ENCODE measurements around the gene NKAPD1.

DNA sequence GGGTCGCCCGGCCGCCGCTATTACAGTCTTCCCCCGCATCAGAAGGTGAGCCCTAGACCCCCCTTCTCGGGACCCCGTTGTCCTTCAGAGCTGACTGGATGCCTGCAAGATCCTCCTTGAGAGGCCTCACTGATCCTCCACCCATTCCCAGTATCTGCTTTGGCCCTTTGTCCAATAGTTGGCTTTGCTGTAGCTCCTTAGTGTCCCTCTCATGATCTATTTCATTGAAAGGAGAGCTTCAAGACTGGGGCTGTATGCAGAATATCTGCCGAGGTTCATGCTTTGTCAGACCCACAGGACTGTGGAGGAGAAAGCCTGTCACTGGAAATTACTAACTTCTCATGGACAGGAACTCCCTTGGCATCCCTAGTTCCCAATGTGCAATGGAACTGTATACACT lies 48.4 kb upstream of the NKAPD1 start:
- TF ChIP-seq, protein P1, sequence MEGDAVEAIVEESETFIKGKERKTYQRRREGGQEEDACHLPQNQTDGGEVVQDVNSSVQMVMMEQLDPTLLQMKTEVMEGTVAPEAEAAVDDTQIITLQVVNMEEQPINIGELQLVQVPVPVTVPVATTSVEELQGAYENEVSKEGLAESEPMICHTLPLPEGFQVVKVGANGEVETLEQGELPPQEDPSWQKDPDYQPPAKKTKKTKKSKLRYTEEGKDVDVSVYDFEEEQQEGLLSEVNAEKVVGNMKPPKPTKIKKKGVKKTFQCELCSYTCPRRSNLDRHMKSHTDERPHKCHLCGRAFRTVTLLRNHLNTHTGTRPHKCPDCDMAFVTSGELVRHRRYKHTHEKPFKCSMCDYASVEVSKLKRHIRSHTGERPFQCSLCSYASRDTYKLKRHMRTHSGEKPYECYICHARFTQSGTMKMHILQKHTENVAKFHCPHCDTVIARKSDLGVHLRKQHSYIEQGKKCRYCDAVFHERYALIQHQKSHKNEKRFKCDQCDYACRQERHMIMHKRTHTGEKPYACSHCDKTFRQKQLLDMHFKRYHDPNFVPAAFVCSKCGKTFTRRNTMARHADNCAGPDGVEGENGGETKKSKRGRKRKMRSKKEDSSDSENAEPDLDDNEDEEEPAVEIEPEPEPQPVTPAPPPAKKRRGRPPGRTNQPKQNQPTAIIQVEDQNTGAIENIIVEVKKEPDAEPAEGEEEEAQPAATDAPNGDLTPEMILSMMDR (IDR thresholded peaks at IDR 0.05): no peak
- TF ChIP-seq EP300 (IDR thresholded peaks at IDR 0.05; ENCODE audit: low read depth) (no peak), POLR2AphosphoS5 (IDR thresholded peaks at IDR 0.05) (no peak)

Data from transverse colon (tissue), 4 donors.